Skeletal muscle satellite cell (primary cell): ENCODE results near the gene RBBP9.
"Not testable (repeated sequence)": the region's sequence is repeated elsewhere in the genome, so short reads cannot be mapped to it uniquely, and the experiment has no call there.

Experiments
- H3K27me3 ChIP-seq: 2 replicates; pipeline ENCODE4 v1.7.0; 2013; ENCODE audit warnings: low read length; ENCODE audit not compliant: control insufficient read depth, insufficient read depth
- H3K36me3 ChIP-seq: 2 replicates; pipeline ENCODE4 v1.7.0; 2013; ENCODE audit warnings: mild to moderate bottlenecking, control low read depth, low read length; ENCODE audit not compliant: insufficient read depth
- H3K4me1 ChIP-seq: 2 replicates; pipeline ENCODE4 v1.7.0; 2013; ENCODE audit warnings: low read length; ENCODE audit not compliant: control insufficient read depth, insufficient read depth
- H3K4me2 ChIP-seq: 2 replicates; pipeline ENCODE4 v1.7.0; 2013; ENCODE audit warnings: mild to moderate bottlenecking, low read length
- H3K4me3 ChIP-seq: 2 replicates; pipeline ENCODE4 v1.7.0; 2013; ENCODE audit warnings: low read length
- H3K9ac ChIP-seq: 2 replicates; pipeline ENCODE4 v1.7.0; 2013; ENCODE audit warnings: mild to moderate bottlenecking, low read depth, low read length, moderate library complexity
- H3K9me3 ChIP-seq: replicated peaks from 2 replicates; pipeline ENCODE4 v1.7.0; 2013; ENCODE audit warnings: mild to moderate bottlenecking, control low read depth, low read length

RBBP9 gene

GRCh38 chr20:18504479-18505060 lies 7.5 kb upstream of the RBBP9 start:
- Histone ChIP-seq H3K4me1 (peaks cover 11% of the 10 kb centered on the region), H3K27me3 (peaks cover 7% of the 10 kb centered on the region), H3K36me3 (peaks cover under 1% of the 10 kb centered on the region), H3K9ac (no peak overlapping the region), H3K4me2 (no peak overlapping the region), H3K4me3 (no peak overlapping the region), H3K9me3 (no peaks in the 10 kb centered on the region)

- not testable (repeated sequence) for H3K9ac ChIP-seq, H3K9me3 ChIP-seq, H3K36me3 ChIP-seq, H3K4me1 ChIP-seq, H3K4me2 ChIP-seq, H3K27me3 ChIP-seq, H3K4me3 ChIP-seq
Observed at GRCh38 chr20:18501672-18502071, 4.6 kb upstream of the RBBP9 start.

- H3K4me2 ChIP-seq: peak overlapping the region; percentile 78
- no peaks in the 10 kb centered on the region for H3K9me3 ChIP-seq
- H3K9ac ChIP-seq: peak overlapping the region; percentile 79
- peaks cover 7% of the 10 kb centered on the region for H3K36me3 ChIP-seq
- no peak overlapping the region for H3K4me3 ChIP-seq
- no peaks in the 10 kb centered on the region for H3K27me3 ChIP-seq
- peaks cover 9% of the 10 kb centered on the region for H3K4me1 ChIP-seq
Observed at GRCh38 chr20:18497603-18498002, 578 bp upstream of the RBBP9 start.

- no peaks in the 10 kb centered on the region for H3K27me3 ChIP-seq
- H3K4me3 ChIP-seq: peak overlapping the region; percentile 96
- peak overlapping the region; percentile 79 for H3K9ac ChIP-seq
- peaks cover 7% of the 10 kb centered on the region for H3K36me3 ChIP-seq
- H3K4me1 ChIP-seq: peaks cover 9% of the 10 kb centered on the region
- H3K4me2 ChIP-seq: peak overlapping the region; percentile 78
- no peaks in the 10 kb centered on the region for H3K9me3 ChIP-seq
Observed at GRCh38 chr20:18496042-18496441, 983 bp downstream of the RBBP9 start.

GRCh38 chr20:18488301-18488700 lies 8.7 kb downstream of the RBBP9 start:
- Histone ChIP-seq H3K4me3 (no peak overlapping the region), H3K4me1 (no peaks in the 10 kb centered on the region), H3K36me3 (peaks cover 33% of the 10 kb centered on the region), H3K9ac (no peak overlapping the region), H3K27me3 (no peaks in the 10 kb centered on the region), H3K9me3 (no peaks in the 10 kb centered on the region), H3K4me2 (no peak overlapping the region)

- no peaks in the 10 kb centered on the region for H3K9me3 ChIP-seq
- H3K4me1 ChIP-seq: no peaks in the 10 kb centered on the region
- H3K9ac ChIP-seq: no peak overlapping the region
- H3K4me3 ChIP-seq: no peak overlapping the region
- H3K4me2 ChIP-seq: no peak overlapping the region
- peaks cover 58% of the 10 kb centered on the region for H3K36me3 ChIP-seq
- no peaks in the 10 kb centered on the region for H3K27me3 ChIP-seq
Observed at GRCh38 chr20:18481596-18481995, 15.4 kb downstream of the RBBP9 start.

GRCh38 chr20:18477821-18478220 lies 19.2 kb downstream of the RBBP9 start:
- no peak overlapping the region for H3K9ac ChIP-seq
- H3K36me3 ChIP-seq: peaks cover 67% of the 10 kb centered on the region
- H3K4me2 ChIP-seq: no peak overlapping the region
- no peaks in the 10 kb centered on the region for H3K4me1 ChIP-seq
- no peaks in the 10 kb centered on the region for H3K27me3 ChIP-seq
- H3K4me3 ChIP-seq: no peak overlapping the region
- H3K9me3 ChIP-seq: no peaks in the 10 kb centered on the region

- no peak overlapping the region for H3K4me2 ChIP-seq
- H3K27me3 ChIP-seq: no peaks in the 10 kb centered on the region
- no peak overlapping the region for H3K9ac ChIP-seq
- H3K36me3 ChIP-seq: peaks cover 61% of the 10 kb centered on the region
- H3K4me3 ChIP-seq: no peak overlapping the region
- no peaks in the 10 kb centered on the region for H3K9me3 ChIP-seq
- H3K4me1 ChIP-seq: no peaks in the 10 kb centered on the region
Observed at GRCh38 chr20:18477218-18477617, 19.8 kb downstream of the RBBP9 start.

GRCh38 chr20:18466894-18467730 lies 29.9 kb downstream of the RBBP9 start, which contains the start of the genes DZANK1 and POLR3F:
TSS of gene DZANK1 (minus strand) at chr20:18467030. CDS start at chr20:18465358, 1,672 bp downstream.
TSS of gene POLR3F (plus strand) at chr20:18467390. CDS start at chr20:18467507, 117 bp downstream.
- Histone ChIP-seq H3K4me2 (peak within 1 kb of the TSS; percentile 81), H3K36me3 (peaks cover 17% of the 10 kb centered on the region), H3K9me3 (no peaks in the 10 kb centered on the region), H3K27me3 (no peaks in the 10 kb centered on the region), H3K9ac (peak within 1 kb of the TSS; percentile 86), H3K4me1 (peaks cover 15% of the 10 kb centered on the region), H3K4me3 (peak within 1 kb of the TSS; percentile 96)

- no peaks in the 10 kb centered on the region for H3K9me3 ChIP-seq
- H3K4me1 ChIP-seq: peaks cover 15% of the 10 kb centered on the region
- H3K4me3 ChIP-seq: peak overlapping the region; percentile 96
- H3K9ac ChIP-seq: peak overlapping the region; percentile 86
- H3K4me2 ChIP-seq: peak overlapping the region; percentile 81
- no peaks in the 10 kb centered on the region for H3K27me3 ChIP-seq
- peaks cover 17% of the 10 kb centered on the region for H3K36me3 ChIP-seq
Observed at GRCh38 chr20:18466574-18466893, 30.5 kb downstream of the RBBP9 start.

- Histone ChIP-seq H3K27me3 (no peaks in the 10 kb centered on the region), H3K4me1 (peaks cover 15% of the 10 kb centered on the region), H3K36me3 (peaks cover 10% of the 10 kb centered on the region), H3K4me2 (peak overlapping the region; percentile 81), H3K9ac (peak overlapping the region; percentile 86), H3K9me3 (no peaks in the 10 kb centered on the region), H3K4me3 (peak overlapping the region; percentile 96)
Observed at GRCh38 chr20:18465536-18466200, 31.4 kb downstream of the RBBP9 start.
